ENCODE results near the gene DSCAML1.

DNA sequence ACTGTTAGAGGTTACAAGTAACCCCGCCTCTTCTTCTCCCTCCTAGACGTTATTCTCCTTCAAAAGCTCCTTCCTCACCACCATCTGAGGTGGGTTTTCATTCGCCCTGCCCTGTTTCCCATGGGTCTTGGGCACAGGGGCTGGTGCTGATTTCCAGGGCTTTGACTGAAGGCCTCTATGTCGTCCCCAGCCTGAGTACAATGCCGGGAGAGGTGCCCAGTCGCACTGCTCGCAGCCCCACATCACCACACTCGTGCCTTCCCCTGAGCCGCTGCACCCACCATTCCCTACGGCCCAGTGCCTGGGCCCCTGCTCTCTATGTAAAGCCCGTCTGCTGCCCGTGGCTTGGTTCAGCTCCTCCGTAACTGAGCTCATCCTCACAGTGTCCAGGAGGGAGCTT lies 169.8 kb downstream of the DSCAML1 start:
- TF ChIP-seq, protein P1, sequence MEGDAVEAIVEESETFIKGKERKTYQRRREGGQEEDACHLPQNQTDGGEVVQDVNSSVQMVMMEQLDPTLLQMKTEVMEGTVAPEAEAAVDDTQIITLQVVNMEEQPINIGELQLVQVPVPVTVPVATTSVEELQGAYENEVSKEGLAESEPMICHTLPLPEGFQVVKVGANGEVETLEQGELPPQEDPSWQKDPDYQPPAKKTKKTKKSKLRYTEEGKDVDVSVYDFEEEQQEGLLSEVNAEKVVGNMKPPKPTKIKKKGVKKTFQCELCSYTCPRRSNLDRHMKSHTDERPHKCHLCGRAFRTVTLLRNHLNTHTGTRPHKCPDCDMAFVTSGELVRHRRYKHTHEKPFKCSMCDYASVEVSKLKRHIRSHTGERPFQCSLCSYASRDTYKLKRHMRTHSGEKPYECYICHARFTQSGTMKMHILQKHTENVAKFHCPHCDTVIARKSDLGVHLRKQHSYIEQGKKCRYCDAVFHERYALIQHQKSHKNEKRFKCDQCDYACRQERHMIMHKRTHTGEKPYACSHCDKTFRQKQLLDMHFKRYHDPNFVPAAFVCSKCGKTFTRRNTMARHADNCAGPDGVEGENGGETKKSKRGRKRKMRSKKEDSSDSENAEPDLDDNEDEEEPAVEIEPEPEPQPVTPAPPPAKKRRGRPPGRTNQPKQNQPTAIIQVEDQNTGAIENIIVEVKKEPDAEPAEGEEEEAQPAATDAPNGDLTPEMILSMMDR (IDR thresholded peaks at IDR 0.05; ENCODE audit: insufficient read depth, low read depth, low read length), result no peak
- TF ChIP-seq EZH2 (IDR thresholded peaks at IDR 0.05; ENCODE audit: insufficient read depth, low read length), result no peak
